ENCODE data around the gene PRSS12. TPM values are rescaled to one million over a fixed set of nuclear protein-coding genes. Genes with fewer than 3 reads are reported as not detected.

PRSS12 gene
- total RNA-seq, 1 experiment from 2014 or later = 5.4 TPM

DNA sequence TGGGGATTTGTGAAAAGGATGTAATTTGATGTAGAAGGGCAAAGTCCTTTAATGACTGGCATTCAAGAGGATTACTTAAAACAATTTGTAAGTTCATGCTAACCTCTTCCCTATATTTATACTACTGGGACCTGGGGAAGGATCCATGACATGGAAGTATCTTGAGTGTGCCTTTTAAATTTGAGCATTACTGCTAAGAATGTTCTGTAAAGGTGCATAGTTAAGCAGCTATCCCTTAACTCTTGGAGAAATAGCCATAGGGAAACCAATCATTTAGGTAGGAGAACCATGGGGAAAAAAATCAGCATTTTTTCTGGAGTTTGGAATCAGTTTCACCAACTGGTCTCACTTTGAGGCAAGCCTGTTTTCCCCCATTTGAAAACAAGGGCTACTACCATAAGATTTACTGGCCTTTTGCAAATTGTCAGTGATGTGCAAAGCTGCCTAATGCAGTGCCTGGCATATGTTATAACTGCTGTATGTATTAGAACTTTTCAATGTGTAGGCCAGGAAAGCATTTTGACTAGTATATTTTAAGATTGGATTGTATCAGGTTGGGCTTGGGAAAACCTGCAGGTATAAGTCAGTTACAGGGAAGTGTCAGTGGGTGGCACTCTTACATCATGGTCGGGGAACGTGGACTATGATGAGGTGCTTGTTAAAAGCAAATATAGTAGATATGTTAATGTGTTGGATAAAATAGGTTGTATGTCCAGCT, 72.1 kb downstream of the PRSS12 start:
- Histone ChIP-seq H2AFZ (ENCODE audit: low read length) (no peak overlapping the region), H4K8ac (replicated peaks; ENCODE audit: insufficient read length, low read depth, low read length) (no peak overlapping the region), H3K9ac (ENCODE audit: extremely low read depth, insufficient read length, low read length) (no peak overlapping the region), H3K18ac (ENCODE audit: insufficient read length, low read depth, low read length) (no peak overlapping the region), H4K5ac (ENCODE audit: insufficient read length, low read depth, low read length) (no peak overlapping the region), H3K27ac (ENCODE audit: insufficient read length, low read depth, low read length) (peak overlapping the region; percentile 70), H3K23me2 (ENCODE audit: insufficient read length, low read depth, low read length, poor library complexity, severe bottlenecking) (peaks cover 7% of the 10 kb centered on the region), H4K91ac (ENCODE audit: insufficient read length, low read depth, low read length) (no peak overlapping the region), H3K4me2 (ENCODE audit: insufficient read depth, insufficient read length, low read length) (peak overlapping the region; percentile 11), H2BK15ac (ENCODE audit: low read depth, low read length) (no peak overlapping the region), H3K79me2 (ENCODE audit: insufficient read depth, low read length) (peaks cover 5% of the 10 kb centered on the region; the same call in 1 of the 2 replicates), H3K23ac (ENCODE audit: insufficient read length, low read depth, low read length) (no peak overlapping the region), H3K79me1 (ENCODE audit: insufficient read depth, low read depth, low read length, poor library complexity, severe bottlenecking) (no peaks in the 10 kb centered on the region), H3K4me1 (ENCODE audit: insufficient read depth, low read length) (no peaks in the 10 kb centered on the region), H3K9me3 (ENCODE audit: control insufficient read depth, low read depth, low read length) (no peaks in the 10 kb centered on the region), H2AK5ac (ENCODE audit: insufficient read length, low read length) (no peak overlapping the region), H2BK120ac (ENCODE audit: low read depth, low read length, poor library complexity, severe bottlenecking) (no peak overlapping the region), H4K20me1 (ENCODE audit: control insufficient read depth, insufficient read depth, insufficient read length) (no peaks in the 10 kb centered on the region), H2BK20ac (ENCODE audit: low read depth, low read length, poor library complexity, severe bottlenecking) (no peak overlapping the region), H3K56ac (ENCODE audit: insufficient read length, low read depth, low read length) (no peak overlapping the region), H3K4ac (ENCODE audit: low read depth, low read length) (no peak overlapping the region), H2BK12ac (ENCODE audit: insufficient read length, low read depth, low read length) (no peak overlapping the region), H2BK5ac (ENCODE audit: insufficient read length, low read length) (no peak overlapping the region), H3K14ac (ENCODE audit: insufficient read depth, low read length) (no peak overlapping the region), H3K27me3 (ENCODE audit: insufficient read depth, low read length) (no peaks in the 10 kb centered on the region), H3T11ph (ENCODE audit: low read length) (no peak overlapping the region)
- H3K36me3 Mint-ChIP-seq (ENCODE audit: insufficient read depth in 1 of 3, low read depth in 3 of 3) = peaks cover 11 to 32% (median 21%) of the 10 kb centered on the region in 3 experiments
- H3K9me3 Mint-ChIP-seq = peaks cover 0 to 2% of the 10 kb centered on the region in 2 experiments; a peak in 1 of 5 replicates
- no CpG with 5 or more reads among the region's 2 CpGs for WGBS (ENCODE audit: extremely low coverage, insufficient read length, low lambda C conversion rate)
- TF ChIP-seq, protein P1, sequence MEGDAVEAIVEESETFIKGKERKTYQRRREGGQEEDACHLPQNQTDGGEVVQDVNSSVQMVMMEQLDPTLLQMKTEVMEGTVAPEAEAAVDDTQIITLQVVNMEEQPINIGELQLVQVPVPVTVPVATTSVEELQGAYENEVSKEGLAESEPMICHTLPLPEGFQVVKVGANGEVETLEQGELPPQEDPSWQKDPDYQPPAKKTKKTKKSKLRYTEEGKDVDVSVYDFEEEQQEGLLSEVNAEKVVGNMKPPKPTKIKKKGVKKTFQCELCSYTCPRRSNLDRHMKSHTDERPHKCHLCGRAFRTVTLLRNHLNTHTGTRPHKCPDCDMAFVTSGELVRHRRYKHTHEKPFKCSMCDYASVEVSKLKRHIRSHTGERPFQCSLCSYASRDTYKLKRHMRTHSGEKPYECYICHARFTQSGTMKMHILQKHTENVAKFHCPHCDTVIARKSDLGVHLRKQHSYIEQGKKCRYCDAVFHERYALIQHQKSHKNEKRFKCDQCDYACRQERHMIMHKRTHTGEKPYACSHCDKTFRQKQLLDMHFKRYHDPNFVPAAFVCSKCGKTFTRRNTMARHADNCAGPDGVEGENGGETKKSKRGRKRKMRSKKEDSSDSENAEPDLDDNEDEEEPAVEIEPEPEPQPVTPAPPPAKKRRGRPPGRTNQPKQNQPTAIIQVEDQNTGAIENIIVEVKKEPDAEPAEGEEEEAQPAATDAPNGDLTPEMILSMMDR (conservative IDR thresholded peaks at IDR 0.05) = peak; percentile 78
- peak; percentile 54 for DNase-seq
- H3K4me3 Mint-ChIP-seq = peak overlapping the region; percentile 69 to 85
- H3K4me1 Mint-ChIP-seq = peaks cover 16 to 27% of the 10 kb centered on the region in 2 experiments
- peak overlapping the region; percentile 64 to 86 (median 67); a peak in 6 of 7 replicates for H3K27ac Mint-ChIP-seq
- H3K27me3 Mint-ChIP-seq (ENCODE audit: low read depth) = no peaks in the 10 kb centered on the region; the same call in 1 of the 2 replicates
